BLaER1 (cell line): ENCODE measurements around the gene MEIS2.

Experiments
- H3K27ac ChIP-seq: shearing (Covaris generic); formaldehyde crosslinking; 2 replicates; pipeline ENCODE4 v1.8.1; 2022
- H3K27me3 ChIP-seq: shearing (Covaris generic); formaldehyde crosslinking; 2 replicates; pipeline ENCODE4 v1.8.1; 2022
- H3K36me3 ChIP-seq: shearing (Covaris generic); formaldehyde crosslinking; 2 replicates; pipeline ENCODE4 v1.8.1; 2022
- H3K4me1 ChIP-seq: shearing (Covaris generic); formaldehyde crosslinking; 2 replicates; pipeline ENCODE4 v1.8.1; 2022
- H3K4me2 ChIP-seq: shearing (Covaris generic); formaldehyde crosslinking; 2 replicates; pipeline ENCODE4 v1.8.1; 2022
- H3K4me3 ChIP-seq: shearing (Covaris generic); formaldehyde crosslinking; 2 replicates; pipeline ENCODE4 v1.8.1; 2022
- H3K9ac ChIP-seq: shearing (Covaris generic); formaldehyde crosslinking; 2 replicates; pipeline ENCODE4 v1.8.1; 2022
- H3K9me3 ChIP-seq: shearing (Covaris generic); formaldehyde crosslinking; 2 replicates; pipeline ENCODE4 v1.8.1; 2022
- H4K20me1 ChIP-seq: shearing (Covaris generic); formaldehyde crosslinking; 2 replicates; pipeline ENCODE4 v1.8.1; 2022
- Cebpa-rat ChIP-seq: shearing (Covaris generic); IDR thresholded peaks from 2 replicates; pipeline ENCODE4 v1.8.1; 2022

Gene MEIS2

DNA sequence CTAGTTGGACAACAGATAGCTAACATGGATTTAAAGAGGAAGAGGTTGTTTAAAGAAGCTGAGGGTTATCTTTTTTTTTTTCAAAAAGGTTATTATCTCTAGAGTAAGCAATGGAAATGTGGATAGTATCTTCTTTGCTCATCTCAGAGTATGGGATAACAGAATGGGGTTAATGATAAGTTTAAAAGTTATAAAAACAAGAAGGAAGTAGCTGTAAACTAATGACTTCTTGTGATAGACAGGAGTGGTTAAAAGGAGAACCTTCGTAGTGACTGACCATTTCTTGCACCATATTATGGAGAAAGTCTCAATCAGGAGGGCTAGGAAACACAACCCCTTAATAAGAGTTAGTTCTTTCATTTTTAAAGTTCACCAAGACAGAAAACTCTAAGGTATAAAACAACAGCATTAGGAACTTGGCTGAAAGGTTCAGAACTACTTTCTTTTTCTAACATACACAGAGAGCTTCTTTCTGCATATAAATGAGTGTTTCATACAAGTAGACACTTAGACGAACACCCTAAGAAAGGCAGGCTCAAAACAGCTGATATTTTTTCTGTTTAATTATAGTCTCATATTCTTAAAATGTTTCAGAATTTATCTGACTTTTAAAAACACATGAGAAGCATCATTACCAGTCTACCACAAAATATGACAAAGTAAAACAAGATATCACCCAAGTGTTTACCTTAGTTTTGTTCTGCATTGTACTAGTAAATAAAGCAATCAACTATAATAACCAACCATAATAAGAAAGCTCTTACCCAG lies 140.0 kb downstream of the MEIS2 start:
- H3K4me1 ChIP-seq, result no peaks in the 10 kb centered on the region
- no peaks in the 10 kb centered on the region for H3K9me3 ChIP-seq
- H3K4me3 ChIP-seq, result no peak overlapping the region
- no peaks in the 10 kb centered on the region for H3K27me3 ChIP-seq
- no peak overlapping the region for H3K27ac ChIP-seq
- H3K36me3 ChIP-seq, result no peaks in the 10 kb centered on the region
- H3K4me2 ChIP-seq, result no peak overlapping the region
- no peaks in the 10 kb centered on the region for H4K20me1 ChIP-seq
- H3K9ac ChIP-seq, result no peak overlapping the region
- no peak for TF ChIP-seq Cebpa-rat

DNA sequence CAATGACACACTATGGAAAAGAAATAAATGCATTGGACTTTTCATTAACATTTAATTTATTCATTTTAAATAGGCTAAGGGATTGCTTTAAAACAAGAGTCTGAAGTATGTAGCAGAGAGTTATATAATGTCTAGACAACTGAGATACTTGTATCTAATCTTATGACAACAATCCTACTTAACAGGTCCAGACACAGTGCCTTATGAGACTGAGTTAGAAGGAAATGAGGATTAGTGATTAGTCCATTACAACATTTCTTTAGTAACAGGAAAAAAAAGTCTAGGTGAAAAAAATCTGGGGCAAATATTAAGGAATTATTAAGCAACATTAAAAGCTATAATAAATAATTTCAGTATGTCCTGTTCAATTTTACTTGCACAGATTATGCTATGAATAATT lies 140.6 kb downstream of the MEIS2 start:
- Histone ChIP-seq H3K27me3 (no peaks in the 10 kb centered on the region), H4K20me1 (no peaks in the 10 kb centered on the region), H3K9ac (no peak overlapping the region), H3K9me3 (no peaks in the 10 kb centered on the region), H3K36me3 (no peaks in the 10 kb centered on the region), H3K27ac (no peak overlapping the region), H3K4me3 (no peak overlapping the region), H3K4me2 (no peak overlapping the region), H3K4me1 (no peaks in the 10 kb centered on the region)
- TF ChIP-seq Cebpa-rat, result no peak

DNA sequence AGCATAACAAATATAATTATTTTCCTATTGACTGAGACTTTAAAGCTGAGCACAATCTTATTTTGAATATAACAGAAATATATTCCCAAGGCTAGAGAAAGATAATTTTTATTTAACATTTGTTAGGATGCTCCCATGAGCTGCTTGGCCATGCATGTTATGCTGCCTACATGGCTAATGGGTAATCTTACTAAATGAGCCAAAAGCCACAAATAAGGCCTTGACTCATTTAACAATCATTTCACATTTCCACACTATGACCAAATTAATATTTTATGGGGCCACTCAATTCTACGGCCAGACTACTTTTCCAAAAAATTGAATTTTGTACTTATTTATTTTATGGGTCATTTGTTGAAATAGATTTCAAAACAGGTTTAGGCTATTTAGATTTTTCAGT lies 141.7 kb downstream of the MEIS2 start:
- H3K4me1 ChIP-seq, result no peaks in the 10 kb centered on the region
- no peak for TF ChIP-seq Cebpa-rat
- H4K20me1 ChIP-seq, result no peaks in the 10 kb centered on the region
- H3K9me3 ChIP-seq, result no peaks in the 10 kb centered on the region
- H3K36me3 ChIP-seq, result no peaks in the 10 kb centered on the region
- H3K4me2 ChIP-seq, result no peak overlapping the region
- no peak overlapping the region for H3K4me3 ChIP-seq
- H3K9ac ChIP-seq, result no peak overlapping the region
- no peaks in the 10 kb centered on the region for H3K27me3 ChIP-seq
- H3K27ac ChIP-seq, result no peak overlapping the region

DNA sequence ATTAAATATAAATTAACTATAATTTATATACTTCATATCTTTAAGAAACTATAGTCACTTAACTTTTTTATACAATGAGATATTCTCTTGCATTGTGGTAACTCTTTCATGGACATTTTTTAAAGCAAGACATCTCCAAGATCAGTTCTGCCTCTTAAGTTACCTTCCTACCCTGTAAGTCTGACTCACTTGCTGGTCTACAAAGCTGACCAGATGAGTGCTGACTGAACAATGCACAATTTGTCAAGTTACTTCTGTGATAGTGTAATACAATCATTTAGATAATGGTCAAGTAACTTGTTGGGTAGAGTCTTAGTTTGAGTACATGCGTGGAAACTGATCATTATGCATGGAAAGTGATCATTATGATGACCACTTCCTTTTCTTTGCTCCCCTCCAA lies 145.9 kb downstream of the MEIS2 start:
- Histone ChIP-seq H3K9me3 (no peaks in the 10 kb centered on the region), H3K27ac (no peak overlapping the region), H3K4me1 (no peaks in the 10 kb centered on the region), H3K4me2 (no peak overlapping the region), H3K4me3 (no peak overlapping the region), H3K27me3 (no peaks in the 10 kb centered on the region), H3K9ac (no peak overlapping the region), H3K36me3 (no peaks in the 10 kb centered on the region), H4K20me1 (no peaks in the 10 kb centered on the region)
- no peak for TF ChIP-seq Cebpa-rat

DNA sequence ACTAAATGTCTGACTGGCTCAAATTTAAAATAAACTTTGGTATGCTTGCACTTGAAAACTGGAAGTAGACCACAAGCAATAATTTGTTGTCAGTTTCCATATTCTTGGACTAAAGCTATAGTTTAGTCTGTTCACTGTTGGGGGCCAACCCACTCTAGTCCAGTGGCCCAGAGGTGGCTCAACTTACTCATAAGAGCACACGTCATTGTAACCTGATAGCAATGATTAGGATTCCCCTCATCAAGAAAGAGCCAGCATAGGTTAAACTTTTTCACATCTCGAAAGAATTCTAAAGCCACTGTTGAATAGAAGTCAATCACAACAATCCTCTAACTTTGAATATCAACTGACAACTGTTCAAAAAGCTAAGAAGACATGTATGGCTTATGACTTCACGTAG lies 147.0 kb downstream of the MEIS2 start:
- Histone ChIP-seq H3K36me3 (no peaks in the 10 kb centered on the region), H3K9me3 (no peaks in the 10 kb centered on the region), H3K4me1 (no peaks in the 10 kb centered on the region), H3K4me3 (no peak overlapping the region), H3K27me3 (no peaks in the 10 kb centered on the region), H3K4me2 (no peak overlapping the region), H4K20me1 (no peaks in the 10 kb centered on the region), H3K9ac (no peak overlapping the region), H3K27ac (no peak overlapping the region)
- no peak for TF ChIP-seq Cebpa-rat

DNA sequence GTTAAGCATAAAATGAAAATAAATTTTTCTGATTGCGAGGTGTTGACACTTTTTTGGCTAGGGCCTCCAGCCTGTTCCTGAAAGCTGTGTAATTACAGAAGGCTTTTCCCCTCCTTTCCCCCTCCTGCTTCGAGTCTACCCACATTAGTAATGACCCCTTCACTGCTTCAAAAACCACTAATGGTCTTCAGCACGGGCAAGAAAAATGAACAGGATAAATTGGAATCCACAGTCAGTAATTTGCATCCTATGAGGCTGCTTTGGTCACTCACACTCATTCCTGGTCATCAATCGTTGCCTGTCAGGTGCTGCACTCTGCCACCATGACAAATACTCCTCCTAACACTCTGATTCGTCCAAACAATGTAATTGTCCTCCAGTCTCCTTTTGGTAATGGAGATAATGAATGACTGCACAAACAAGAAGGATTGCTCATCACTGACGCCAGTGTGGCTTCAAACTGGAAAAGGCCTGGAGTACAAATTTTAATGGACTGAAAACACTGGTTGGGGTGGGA lies 148.6 kb downstream of the MEIS2 start:
- no peak for TF ChIP-seq Cebpa-rat
- no peaks in the 10 kb centered on the region for H4K20me1 ChIP-seq
- no peaks in the 10 kb centered on the region for H3K9me3 ChIP-seq
- no peaks in the 10 kb centered on the region for H3K4me1 ChIP-seq
- no peak overlapping the region for H3K9ac ChIP-seq
- H3K27ac ChIP-seq, result no peak overlapping the region
- no peaks in the 10 kb centered on the region for H3K36me3 ChIP-seq
- H3K4me2 ChIP-seq, result no peak overlapping the region
- H3K27me3 ChIP-seq, result no peaks in the 10 kb centered on the region
- no peak overlapping the region for H3K4me3 ChIP-seq

DNA sequence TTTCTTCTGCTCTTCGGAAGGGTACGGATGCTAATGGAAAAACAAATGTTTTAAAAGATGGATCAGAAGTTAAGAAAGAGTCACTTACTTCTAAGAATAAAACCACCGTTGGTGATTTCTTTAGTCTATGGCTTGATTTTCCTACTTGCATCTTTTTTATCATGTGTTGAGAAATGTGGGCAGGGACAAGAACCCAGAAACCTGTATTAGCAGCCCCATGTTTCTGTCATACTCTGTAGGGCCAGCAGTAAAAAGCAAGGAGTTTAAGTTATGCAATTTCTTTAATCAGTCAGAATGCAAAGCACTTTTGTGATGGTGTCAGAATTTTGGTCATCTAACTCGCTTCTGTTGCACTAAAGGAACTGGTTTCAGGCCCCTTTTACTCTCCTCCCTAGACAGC lies 150.0 kb downstream of the MEIS2 start:
- Histone ChIP-seq H3K4me1 (no peaks in the 10 kb centered on the region), H4K20me1 (no peaks in the 10 kb centered on the region), H3K36me3 (no peaks in the 10 kb centered on the region), H3K4me2 (no peak overlapping the region), H3K9ac (no peak overlapping the region), H3K27ac (no peak overlapping the region), H3K9me3 (no peaks in the 10 kb centered on the region), H3K27me3 (no peaks in the 10 kb centered on the region), H3K4me3 (no peak overlapping the region)
- no peak for TF ChIP-seq Cebpa-rat

DNA sequence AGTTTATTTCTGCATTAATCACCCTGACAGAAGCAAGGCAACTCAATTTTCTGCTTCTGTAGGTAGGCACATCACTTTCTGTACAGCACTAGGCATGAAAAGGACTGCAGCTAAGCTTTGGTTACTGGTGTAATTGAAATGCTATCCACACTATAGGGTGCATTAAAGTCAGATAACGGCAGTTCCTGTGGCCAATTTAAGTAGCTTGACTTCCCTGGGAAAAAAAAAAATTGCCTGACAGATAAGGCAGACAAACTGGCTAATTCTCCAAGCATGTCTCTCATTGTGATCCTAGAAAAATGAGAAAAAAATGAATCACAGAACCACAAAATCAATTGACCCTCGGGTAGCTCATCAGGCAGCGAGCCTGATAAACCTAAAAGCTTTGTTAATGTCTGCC lies 151.4 kb downstream of the MEIS2 start:
- Histone ChIP-seq H3K4me3 (no peak overlapping the region), H3K4me1 (no peaks in the 10 kb centered on the region), H4K20me1 (no peaks in the 10 kb centered on the region), H3K27ac (no peak overlapping the region), H3K9ac (no peak overlapping the region), H3K4me2 (no peak overlapping the region), H3K36me3 (no peaks in the 10 kb centered on the region), H3K27me3 (no peaks in the 10 kb centered on the region), H3K9me3 (no peaks in the 10 kb centered on the region)
- no peak for TF ChIP-seq Cebpa-rat

DNA sequence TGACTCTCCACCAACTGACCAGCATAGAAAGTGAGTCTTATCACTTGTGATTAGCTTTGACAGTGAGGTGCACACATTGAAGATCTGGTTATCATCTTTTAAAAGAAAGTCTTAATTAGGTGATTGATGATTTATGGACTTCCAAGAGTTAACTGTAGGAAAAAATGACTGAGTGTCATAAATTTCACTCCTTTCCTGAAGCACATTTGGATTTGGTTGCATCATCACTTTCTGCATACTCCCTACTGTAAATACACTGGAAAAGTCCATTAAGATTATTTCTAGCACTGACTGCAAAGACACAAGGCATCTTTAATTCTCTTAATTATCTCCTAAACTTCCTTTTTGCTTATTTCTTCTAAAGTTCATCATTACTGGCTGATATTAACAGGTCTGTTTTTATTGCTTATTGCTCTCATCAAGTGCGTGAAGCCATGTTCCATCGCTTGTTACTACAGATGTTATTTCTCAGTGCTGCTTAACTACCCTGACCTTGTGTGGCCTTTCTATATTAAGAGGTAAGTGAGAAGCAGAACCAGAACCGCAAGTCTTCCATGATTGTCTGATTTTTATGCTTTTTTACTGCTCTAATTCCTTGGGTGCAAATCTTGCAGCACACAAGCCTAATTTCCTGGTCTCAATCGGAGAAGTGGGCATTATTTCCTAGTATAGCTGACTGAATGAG lies 153.2 kb downstream of the MEIS2 start:
- Histone ChIP-seq H3K27ac (no peak overlapping the region), H3K4me3 (no peak overlapping the region)

DNA sequence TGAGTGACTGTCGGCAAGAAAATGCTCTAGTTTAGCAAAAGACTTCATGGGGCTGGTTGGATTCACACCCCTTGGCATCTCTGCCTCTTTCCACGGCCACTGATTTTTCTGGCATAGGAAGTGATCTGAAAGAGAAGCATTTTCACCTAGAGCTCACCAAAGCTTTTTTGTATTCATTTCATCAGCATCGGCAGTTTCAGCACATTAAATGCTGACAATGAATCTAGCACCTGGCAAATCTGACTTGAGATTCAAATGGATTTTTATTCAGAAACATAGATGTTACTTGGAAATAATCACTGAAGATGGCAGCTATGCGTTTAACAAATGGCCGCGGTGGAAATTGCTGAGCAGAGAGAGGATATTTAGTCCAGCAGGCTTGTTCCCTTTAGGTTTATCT lies 155.9 kb downstream of the MEIS2 start:
- no peaks in the 10 kb centered on the region for H4K20me1 ChIP-seq
- no peaks in the 10 kb centered on the region for H3K27me3 ChIP-seq
- H3K36me3 ChIP-seq, result no peaks in the 10 kb centered on the region
- H3K27ac ChIP-seq, result no peak overlapping the region
- H3K4me3 ChIP-seq, result no peak overlapping the region
- TF ChIP-seq Cebpa-rat, result no peak
- no peak overlapping the region for H3K9ac ChIP-seq
- H3K4me1 ChIP-seq, result no peaks in the 10 kb centered on the region
- no peaks in the 10 kb centered on the region for H3K9me3 ChIP-seq
- no peak overlapping the region for H3K4me2 ChIP-seq

More for the DNA sequence above, 153.2 kb downstream of the MEIS2 start:
- H3K9me3 ChIP-seq, result no peaks in the 10 kb centered on the region
- no peak overlapping the region for H3K9ac ChIP-seq
- H3K4me1 ChIP-seq, result no peaks in the 10 kb centered on the region
- no peaks in the 10 kb centered on the region for H4K20me1 ChIP-seq
- no peak for TF ChIP-seq Cebpa-rat
- H3K27me3 ChIP-seq, result no peaks in the 10 kb centered on the region
- no peak overlapping the region for H3K4me2 ChIP-seq
- no peaks in the 10 kb centered on the region for H3K36me3 ChIP-seq
